Measurements from ENCODE around the gene TGM5.

GRCh38 chr15:43189296-43189695 lies 77.4 kb downstream of the TGM5 start:
- TF ChIP-seq CTCF (IDR thresholded peaks at IDR 0.05) (no peak), GABPB1 (CRISPR knock-in tag; IDR thresholded peaks at IDR 0.05) (no peak), ZBTB21 (CRISPR knock-in tag; IDR thresholded peaks at IDR 0.05; ENCODE audit: borderline replicate concordance) (no peak), CREB1 (CRISPR knock-in tag; IDR thresholded peaks at IDR 0.05) (no peak), ATF3 (CRISPR knock-in tag; conservative IDR thresholded peaks at IDR 0.05) (no peak), ATF2 (CRISPR knock-in tag; IDR thresholded peaks at IDR 0.05; ENCODE audit: borderline replicate concordance, low read depth) (no peak), AFF4 (CRISPR knock-in tag; IDR thresholded peaks at IDR 0.05; ENCODE audit: borderline replicate concordance) (no peak), MAX (CRISPR knock-in tag; IDR thresholded peaks at IDR 0.05) (no peak), MLX (CRISPR knock-in tag; IDR thresholded peaks at IDR 0.05) (no peak), NR1H2 (CRISPR knock-in tag; IDR thresholded peaks at IDR 0.05) (no peak), ELF4 (CRISPR knock-in tag; IDR thresholded peaks at IDR 0.05; ENCODE audit: low read depth) (no peak)

All from WTC11 (cell line).